K562 (cell line): ENCODE results near the gene LY6G5B. TPM values are rescaled to one million over a fixed set of nuclear protein-coding genes. Genes with fewer than 3 reads are reported as not detected.

Experiments used
- CBFA2T2 ChIP-seq: fragments of 450-650 bp; conservative IDR thresholded peaks from 2 replicates; pipeline ENCODE4 v1.6.1; 2017; ENCODE audit warnings: mild to moderate bottlenecking
- GABPB1 ChIP-seq: sonication (generic); formaldehyde crosslinking; IDR thresholded peaks from 2 replicates; pipeline ENCODE4 v1.8.0; 2022; ENCODE audit warnings: mild to moderate bottlenecking, missing genetic modification reagents
- KDM1A ChIP-seq, 2 experiments: fragments of 450-650 bp; IDR thresholded peaks; 2 replicates each; pipeline ENCODE4 v1.6.1; 2016; ENCODE audit warnings: mild to moderate bottlenecking in 2 of 2
- MED1 ChIP-seq: sonication (generic); formaldehyde crosslinking; IDR thresholded peaks from 2 replicates; pipeline ENCODE4 v1.8.1; 2023; ENCODE audit warnings: missing genetic modification reagents, borderline replicate concordance
- MXI1 ChIP-seq: IDR thresholded peaks from 2 replicates; pipeline ENCODE4 v1.6.1; 2011; ENCODE audit warnings: low read depth, mild to moderate bottlenecking, improper control_type of control experiment, low read length
- RBM22 ChIP-seq: fragments of 200-400 bp; formaldehyde crosslinking; IDR thresholded peaks from 2 replicates; pipeline ENCODE4 v1.6.1; 2018; ENCODE audit warnings: low read length, low read depth; ENCODE audit not compliant: poor library complexity, severe bottlenecking
- TEAD4 ChIP-seq, 2 experiments: sonication (generic) in 1 of 2; formaldehyde crosslinking in 1 of 2; IDR thresholded peaks; 2 replicates each; pipeline versions ENCODE4 v1.6.1 to v1.8.0; 2012 to 2022; ENCODE audit warnings: borderline replicate concordance in 1 of 2, inconsistent platforms in 1 of 2, low read length in 1 of 2, mild to moderate bottlenecking in 1 of 2, missing genetic modification reagents in 1 of 2
- ZEB2 ChIP-seq: fragments of 450-650 bp; IDR thresholded peaks from 2 replicates; pipeline ENCODE4 v1.6.1; 2016
- ZNF830 ChIP-seq: fragments of 250-450 bp; sonication (Bioruptor Pico); IDR thresholded peaks from 2 replicates; pipeline ENCODE4 v1.5.0; 2021; ENCODE audit warnings: mild to moderate bottlenecking
- polyA plus RNA-seq, 8 experiments: library from polyadenylated mRNA; depleted of rRNA in 4 of 8; stranded (reverse) in 5 of 8; unstranded in 3 of 8; fragments of >200 nt; fragmentation: Nextera tagmentation in 2 of 8; fragmentation: Illumina TruSeq in 1 of 8; extraction: Ambion mirVana in 2 of 8; extraction: Trizol in 1 of 8; gene quantifications; 2 replicates each; pipeline versions ENCODE4 v1.2.1 to v1.2.3, GENCODE V29; 2011 to 2014; ENCODE audit warnings: inconsistent platforms in 1 of 8, missing spikeins in 1 of 8
- total RNA-seq, 7 experiments: library from RNA; depleted of rRNA in 6 of 7; stranded (reverse); fragments of >200 nt in 6 of 7; fragmentation: Illumina TruSeq in 2 of 7; extraction: Trizol in 2 of 7; gene quantifications; 2 replicates each; pipeline versions ENCODE4 v1.2.1 to v1.2.3, GENCODE V29; 2011 to 2021; ENCODE audit warnings: low replicate concordance in 1 of 7
- TF ChIP-seq, protein P1 (sequence below), 2 experiments: fragments of 450-650 bp; IDR thresholded peaks; 2 replicates each; pipeline ENCODE4 v1.6.1; 2016; ENCODE audit warnings: mild to moderate bottlenecking in 2 of 2, borderline replicate concordance in 1 of 2, low read depth in 1 of 2, moderate library complexity in 1 of 2
- TF ChIP-seq, protein P2 (sequence below): fragments of 200-800 bp; sonication (Bioruptor generic); IDR thresholded peaks from 2 replicates; pipeline ENCODE4 v1.6.1; 2016; ENCODE audit warnings: missing genetic modification characterization, missing compliant biosample characterization
- TF ChIP-seq, protein P3 (sequence below): fragments of 250-450 bp; sonication (Bioruptor Pico); IDR thresholded peaks from 2 replicates; pipeline ENCODE4 v1.4.0; 2020; ENCODE audit warnings: mild to moderate bottlenecking, moderate library complexity, borderline replicate concordance

Gene LY6G5B
- total and polyA plus RNA-seq, 9 of the 15 experiments (the other 6 are each of a cell fraction or from before 2014, with no cell fraction given) = 6.0 to 27.0 (median 7.5) TPM

DNA sequence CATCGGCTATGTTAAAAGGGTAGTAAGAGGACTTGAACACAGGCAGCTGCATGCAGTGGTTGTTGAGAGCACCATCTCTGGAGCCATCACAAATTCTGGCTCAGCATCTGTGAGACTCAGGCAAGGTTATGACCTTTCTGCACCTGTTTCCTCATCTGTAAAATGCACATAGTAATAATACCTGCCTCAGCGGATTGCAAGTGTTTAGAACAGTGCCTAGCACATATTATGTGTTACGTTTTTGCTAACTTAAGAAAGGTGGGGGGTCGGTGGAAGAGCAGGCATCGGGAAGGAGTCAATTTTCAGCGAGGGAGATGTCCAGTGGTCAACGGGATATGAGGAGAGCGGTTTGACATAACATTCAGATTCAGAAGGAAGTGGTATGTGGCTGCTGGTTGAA, 8.2 kb downstream of the LY6G5B start (continued):
- no peak for TF ChIP-seq GABPB1 (CRISPR knock-in tag)
- TF ChIP-seq, protein P1, sequence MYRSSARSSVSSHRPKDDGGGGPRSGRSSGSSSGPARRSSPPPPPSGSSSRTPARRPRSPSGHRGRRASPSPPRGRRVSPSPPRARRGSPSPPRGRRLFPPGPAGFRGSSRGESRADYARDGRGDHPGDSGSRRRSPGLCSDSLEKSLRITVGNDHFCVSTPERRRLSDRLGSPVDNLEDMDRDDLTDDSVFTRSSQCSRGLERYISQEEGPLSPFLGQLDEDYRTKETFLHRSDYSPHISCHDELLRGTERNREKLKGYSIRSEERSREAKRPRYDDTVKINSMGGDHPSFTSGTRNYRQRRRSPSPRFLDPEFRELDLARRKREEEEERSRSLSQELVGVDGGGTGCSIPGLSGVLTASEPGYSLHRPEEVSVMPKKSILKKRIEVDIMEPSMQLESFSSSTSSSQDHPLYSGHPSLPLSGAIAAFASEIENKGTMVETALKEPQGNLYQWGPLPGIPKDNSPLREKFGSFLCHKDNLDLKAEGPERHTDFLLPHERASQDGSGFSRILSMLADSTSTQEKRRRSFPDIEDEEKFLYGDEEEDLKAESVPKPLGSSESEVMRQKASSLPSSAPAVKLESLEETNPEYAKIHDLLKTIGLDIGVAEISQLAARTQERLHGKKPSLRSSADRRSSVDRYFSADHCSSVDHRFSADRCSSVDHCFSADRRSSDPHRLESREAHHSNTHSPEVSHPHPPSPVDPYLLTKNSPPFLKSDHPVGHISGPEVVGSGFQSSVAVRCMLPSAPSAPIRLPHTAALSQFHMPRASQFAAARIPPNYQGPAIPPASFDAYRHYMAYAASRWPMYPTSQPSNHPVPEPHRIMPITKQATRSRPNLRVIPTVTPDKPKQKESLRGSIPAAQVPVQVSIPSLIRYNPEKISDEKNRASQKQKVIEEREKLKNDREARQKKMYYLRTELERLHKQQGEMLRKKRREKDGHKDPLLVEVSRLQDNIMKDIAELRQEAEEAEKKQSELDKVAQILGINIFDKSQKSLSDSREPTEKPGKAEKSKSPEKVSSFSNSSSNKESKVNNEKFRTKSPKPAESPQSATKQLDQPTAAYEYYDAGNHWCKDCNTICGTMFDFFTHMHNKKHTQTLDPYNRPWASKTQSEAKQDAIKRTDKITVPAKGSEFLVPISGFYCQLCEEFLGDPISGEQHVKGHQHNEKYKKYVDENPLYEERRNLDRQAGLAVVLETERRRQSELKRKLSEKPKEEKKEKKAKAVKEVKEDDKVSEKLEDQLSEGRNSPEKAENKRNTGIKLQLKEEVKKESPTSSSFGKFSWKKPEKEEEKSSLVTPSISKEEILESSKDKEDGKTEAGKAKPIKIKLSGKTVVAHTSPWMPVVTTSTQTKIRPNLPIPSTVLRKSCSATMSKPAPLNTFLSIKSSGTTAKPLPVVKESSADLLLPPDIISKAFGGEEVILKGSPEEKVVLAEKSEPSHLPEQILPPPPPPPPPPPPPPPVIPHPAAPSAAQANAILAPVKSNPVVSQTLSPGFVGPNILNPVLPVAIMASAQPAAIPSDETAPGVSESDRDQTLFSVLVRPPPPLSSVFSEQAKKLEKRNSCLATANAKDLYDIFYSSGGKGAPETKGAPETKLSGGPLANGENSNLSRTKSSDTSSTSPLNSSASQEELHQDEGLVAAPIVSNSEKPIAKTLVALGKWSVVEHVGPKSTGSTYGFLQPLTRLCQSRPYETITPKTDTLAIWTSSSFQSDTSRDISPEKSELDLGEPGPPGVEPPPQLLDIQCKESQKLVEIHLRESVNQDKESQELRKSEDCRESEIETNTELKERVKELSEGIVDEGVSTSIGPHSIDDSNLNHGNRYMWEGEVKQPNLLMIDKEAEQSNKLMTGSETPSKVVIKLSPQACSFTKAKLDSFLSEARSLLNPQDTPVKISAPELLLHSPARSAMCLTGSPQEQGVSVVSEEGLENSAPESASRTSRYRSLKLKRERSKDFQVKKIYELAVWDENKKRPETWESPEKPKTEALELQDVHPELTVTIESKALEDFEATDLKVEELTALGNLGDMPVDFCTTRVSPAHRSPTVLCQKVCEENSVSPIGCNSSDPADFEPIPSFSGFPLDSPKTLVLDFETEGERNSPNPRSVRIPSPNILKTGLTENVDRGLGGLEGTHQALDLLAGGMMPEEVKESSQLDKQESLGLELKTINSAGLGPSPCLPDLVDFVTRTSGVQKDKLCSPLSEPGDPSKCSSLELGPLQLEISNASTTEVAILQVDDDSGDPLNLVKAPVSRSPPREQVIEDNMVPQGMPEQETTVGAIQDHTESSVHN (IDR thresholded peaks at IDR 0.05; ENCODE audit: borderline replicate concordance in 1 of 2, low read depth in 1 of 2) = no peak
- TF ChIP-seq CBFA2T2 = no peak
- TF ChIP-seq KDM1A (IDR thresholded peaks at IDR 0.05) = peak; percentile 46 to 48; a peak in 2 of 4 replicates
- no peak for TF ChIP-seq MED1
- TF ChIP-seq RBM22 = no peak
- TF ChIP-seq, protein P2, sequence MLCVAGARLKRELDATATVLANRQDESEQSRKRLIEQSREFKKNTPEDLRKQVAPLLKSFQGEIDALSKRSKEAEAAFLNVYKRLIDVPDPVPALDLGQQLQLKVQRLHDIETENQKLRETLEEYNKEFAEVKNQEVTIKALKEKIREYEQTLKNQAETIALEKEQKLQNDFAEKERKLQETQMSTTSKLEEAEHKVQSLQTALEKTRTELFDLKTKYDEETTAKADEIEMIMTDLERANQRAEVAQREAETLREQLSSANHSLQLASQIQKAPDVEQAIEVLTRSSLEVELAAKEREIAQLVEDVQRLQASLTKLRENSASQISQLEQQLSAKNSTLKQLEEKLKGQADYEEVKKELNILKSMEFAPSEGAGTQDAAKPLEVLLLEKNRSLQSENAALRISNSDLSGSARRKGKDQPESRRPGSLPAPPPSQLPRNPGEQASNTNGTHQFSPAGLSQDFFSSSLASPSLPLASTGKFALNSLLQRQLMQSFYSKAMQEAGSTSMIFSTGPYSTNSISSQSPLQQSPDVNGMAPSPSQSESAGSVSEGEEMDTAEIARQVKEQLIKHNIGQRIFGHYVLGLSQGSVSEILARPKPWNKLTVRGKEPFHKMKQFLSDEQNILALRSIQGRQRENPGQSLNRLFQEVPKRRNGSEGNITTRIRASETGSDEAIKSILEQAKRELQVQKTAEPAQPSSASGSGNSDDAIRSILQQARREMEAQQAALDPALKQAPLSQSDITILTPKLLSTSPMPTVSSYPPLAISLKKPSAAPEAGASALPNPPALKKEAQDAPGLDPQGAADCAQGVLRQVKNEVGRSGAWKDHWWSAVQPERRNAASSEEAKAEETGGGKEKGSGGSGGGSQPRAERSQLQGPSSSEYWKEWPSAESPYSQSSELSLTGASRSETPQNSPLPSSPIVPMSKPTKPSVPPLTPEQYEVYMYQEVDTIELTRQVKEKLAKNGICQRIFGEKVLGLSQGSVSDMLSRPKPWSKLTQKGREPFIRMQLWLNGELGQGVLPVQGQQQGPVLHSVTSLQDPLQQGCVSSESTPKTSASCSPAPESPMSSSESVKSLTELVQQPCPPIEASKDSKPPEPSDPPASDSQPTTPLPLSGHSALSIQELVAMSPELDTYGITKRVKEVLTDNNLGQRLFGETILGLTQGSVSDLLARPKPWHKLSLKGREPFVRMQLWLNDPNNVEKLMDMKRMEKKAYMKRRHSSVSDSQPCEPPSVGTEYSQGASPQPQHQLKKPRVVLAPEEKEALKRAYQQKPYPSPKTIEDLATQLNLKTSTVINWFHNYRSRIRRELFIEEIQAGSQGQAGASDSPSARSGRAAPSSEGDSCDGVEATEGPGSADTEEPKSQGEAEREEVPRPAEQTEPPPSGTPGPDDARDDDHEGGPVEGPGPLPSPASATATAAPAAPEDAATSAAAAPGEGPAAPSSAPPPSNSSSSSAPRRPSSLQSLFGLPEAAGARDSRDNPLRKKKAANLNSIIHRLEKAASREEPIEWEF = no peak
- no peak for TF ChIP-seq ZNF830 (CRISPR knock-in tag)
- 0 out of 2 replicates have a peak, but pooled peaks have one; percentile 13 for TF ChIP-seq ZEB2
- TF ChIP-seq, protein P3, sequence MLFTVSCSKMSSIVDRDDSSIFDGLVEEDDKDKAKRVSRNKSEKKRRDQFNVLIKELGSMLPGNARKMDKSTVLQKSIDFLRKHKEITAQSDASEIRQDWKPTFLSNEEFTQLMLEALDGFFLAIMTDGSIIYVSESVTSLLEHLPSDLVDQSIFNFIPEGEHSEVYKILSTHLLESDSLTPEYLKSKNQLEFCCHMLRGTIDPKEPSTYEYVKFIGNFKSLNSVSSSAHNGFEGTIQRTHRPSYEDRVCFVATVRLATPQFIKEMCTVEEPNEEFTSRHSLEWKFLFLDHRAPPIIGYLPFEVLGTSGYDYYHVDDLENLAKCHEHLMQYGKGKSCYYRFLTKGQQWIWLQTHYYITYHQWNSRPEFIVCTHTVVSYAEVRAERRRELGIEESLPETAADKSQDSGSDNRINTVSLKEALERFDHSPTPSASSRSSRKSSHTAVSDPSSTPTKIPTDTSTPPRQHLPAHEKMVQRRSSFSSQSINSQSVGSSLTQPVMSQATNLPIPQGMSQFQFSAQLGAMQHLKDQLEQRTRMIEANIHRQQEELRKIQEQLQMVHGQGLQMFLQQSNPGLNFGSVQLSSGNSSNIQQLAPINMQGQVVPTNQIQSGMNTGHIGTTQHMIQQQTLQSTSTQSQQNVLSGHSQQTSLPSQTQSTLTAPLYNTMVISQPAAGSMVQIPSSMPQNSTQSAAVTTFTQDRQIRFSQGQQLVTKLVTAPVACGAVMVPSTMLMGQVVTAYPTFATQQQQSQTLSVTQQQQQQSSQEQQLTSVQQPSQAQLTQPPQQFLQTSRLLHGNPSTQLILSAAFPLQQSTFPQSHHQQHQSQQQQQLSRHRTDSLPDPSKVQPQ = no peak
- TF ChIP-seq MXI1 = no peak
- no peak for TF ChIP-seq TEAD4 (IDR thresholded peaks at IDR 0.05; ENCODE audit: low read length)
- 0 out of 2 replicates have a peak, but pooled peaks have one; percentile 56 for TF ChIP-seq TEAD4 (CRISPR knock-in tag; IDR thresholded peaks at IDR 0.05; ENCODE audit: borderline replicate concordance)
